HepG2 (cell line): ENCODE data around the gene ABCA2. TPM values are rescaled to one million over a fixed set of nuclear protein-coding genes. Genes with fewer than 3 reads are reported as not detected.
A peak's percentile ranks its signal among the peaks of the same experiment; 100 is the strongest.

Experiments used
- ATAC-seq: fragments of 200-7000 bp; cut with Tn5 transposase; 3 replicates; pipeline ENCODE4 v1.9.1; 2020; ENCODE audit warnings: mild to moderate bottlenecking, moderate library complexity
- BruUV-seq: library from RNA; stranded (reverse); fragments of 400-500 nt; replicated peaks from 2 replicates; lab custom pipeline; 2021; lab: Mats Ljungman, UMichigan
- CTCF ChIA-PET: fragments of 300-600 bp; formaldehyde crosslinking; extraction: SDS; loops from one replicate; lab custom pipeline; 2021; ENCODE audit warnings: low total read pairs, inconsistent platforms, low intra/inter-chr PET ratio; lab: Yijun Ruan, JAX
- POLR2A ChIA-PET: fragments of 350-600 bp; sonication (Branson Sonifier 250); formaldehyde crosslinking; loops from one replicate; lab custom pipeline; 2020; ENCODE audit warnings: antibody characterized with exemption, inconsistent platforms; lab: Yijun Ruan, JAX
- DNase-seq: peaks from one replicate; pipeline ENCODE4 v3.0.0-alpha.2; 2015; ENCODE audit warnings: low spot score
- FAIRE-seq: peaks from 3 replicates; lab custom pipeline; 2011; peaks lifted over from hg19 to GRCh38; lab: Jason Lieb, UNC
- H2AFZ ChIP-seq: one replicate; pipeline ENCODE4 v1.6.1; 2011; ENCODE audit warnings: low read length, inconsistent platforms
- H3K27ac ChIP-seq: fragments of 300-600 bp; 3 replicates; pipeline ENCODE4 v1.8.0; 2011; ENCODE audit warnings: mixed run types, mild to moderate bottlenecking, mixed read lengths, low read length, inconsistent platforms; ENCODE audit not compliant: insufficient read depth; ENCODE audit errors: extremely low read length
- H3K27me3 ChIP-seq, 2 experiments: fragments of 200-600 bp in 1 of 2; 2 replicates in 1 of 2; 3 replicates in 1 of 2; pipeline versions ENCODE4 v1.6.0 to v1.8.0; 2011; ENCODE audit warnings: low read length in 2 of 2, mild to moderate bottlenecking in 2 of 2, moderate library complexity in 2 of 2, inconsistent platforms in 1 of 2; ENCODE audit not compliant: insufficient read depth in 2 of 2, control insufficient read depth in 1 of 2
- H3K36me3 ChIP-seq, 2 experiments: fragments of 200-600 bp in 1 of 2; replicated peaks in 1 of 2; 2 replicates in 1 of 2; 3 replicates in 1 of 2; pipeline versions ENCODE4 v1.5.1 to v1.8.0; 2011; ENCODE audit warnings: low read length in 2 of 2, inconsistent platforms in 1 of 2; ENCODE audit not compliant: insufficient read depth in 2 of 2, control insufficient read depth in 1 of 2
- H3K4me1 ChIP-seq: 2 replicates; pipeline ENCODE4 v1.5.1; 2012; ENCODE audit warnings: low read length, inconsistent platforms; ENCODE audit not compliant: insufficient read depth
- H3K4me2 ChIP-seq: 2 replicates; pipeline ENCODE4 v1.6.0; 2011; ENCODE audit warnings: low read depth, low read length, inconsistent platforms
- H3K4me3 ChIP-seq, 3 experiments: fragments of 200-600 bp in 1 of 3; sonication (generic), shearing (Covaris generic) in 1 of 3; replicated peaks in 1 of 3; 2 replicates each; pipeline ENCODE4 v1.5.1; 2011 to 2016; ENCODE audit warnings: low read length in 3 of 3, inconsistent platforms in 2 of 3, low read depth in 2 of 3, mild to moderate bottlenecking in 2 of 3, control low read depth in 1 of 3, mixed read lengths in 1 of 3; ENCODE audit not compliant: insufficient read depth in 1 of 3
- H3K79me2 ChIP-seq: one replicate; pipeline ENCODE4 v1.6.1; 2011; ENCODE audit warnings: low read length, inconsistent platforms; ENCODE audit not compliant: insufficient read depth
- H3K9ac ChIP-seq: 2 replicates; pipeline ENCODE4 v1.6.0; 2011; ENCODE audit warnings: mild to moderate bottlenecking, low read depth, low read length, inconsistent platforms; ENCODE audit not compliant: insufficient read depth
- H3K9me3 ChIP-seq: 2 replicates; pipeline ENCODE4 v1.5.1; 2012; ENCODE audit warnings: mild to moderate bottlenecking, low read length
- H4K20me1 ChIP-seq: 2 replicates; pipeline ENCODE4 v1.6.0; 2011; ENCODE audit warnings: inconsistent platforms, mild to moderate bottlenecking, low read length, moderate library complexity; ENCODE audit not compliant: insufficient read depth
- AHR ChIP-seq: IDR thresholded peaks from 2 replicates; pipeline ENCODE4 v1.6.1; 2018; ENCODE audit warnings: missing genetic modification reagents, missing compliant biosample characterization
- BHLHE40 ChIP-seq: IDR thresholded peaks from 2 replicates; pipeline ENCODE4 v1.6.1; 2011; ENCODE audit warnings: low read length, improper control_type of control experiment
- EP300 ChIP-seq, 3 experiments: sonication (generic) in 1 of 3; formaldehyde crosslinking in 1 of 3; IDR thresholded peaks; 2 replicates each; pipeline versions ENCODE4 v1.5.1 to v1.6.1; 2011 to 2020; ENCODE audit warnings: low read depth in 2 of 3, low read length in 2 of 3, borderline replicate concordance in 1 of 3, improper control_type of control experiment in 1 of 3, mild to moderate bottlenecking in 1 of 3, missing genetic modification reagents in 1 of 3, moderate library complexity in 1 of 3
- KMT2B ChIP-seq: IDR thresholded peaks from 2 replicates; pipeline ENCODE4 v1.6.1; 2016; ENCODE audit warnings: missing genetic modification reagents, missing compliant biosample characterization
- MEF2D ChIP-seq: sonication (generic); formaldehyde crosslinking; IDR thresholded peaks from 2 replicates; pipeline ENCODE4 v1.5.1; 2020; ENCODE audit warnings: mild to moderate bottlenecking, missing genetic modification reagents
- NONO ChIP-seq, 2 experiments: fragments of 450-650 bp in 1 of 2; sonication (generic) in 1 of 2; formaldehyde crosslinking in 1 of 2; IDR thresholded peaks in 1 of 2; conservative IDR thresholded peaks in 1 of 2; 2 replicates each; pipeline versions ENCODE4 v1.6.1 to v1.8.0; 2017 to 2022; ENCODE audit warnings: mild to moderate bottlenecking in 1 of 2, missing genetic modification reagents in 1 of 2, moderate library complexity in 1 of 2
- NR2F6 ChIP-seq, 2 experiments: IDR thresholded peaks; 2 replicates each; pipeline ENCODE4 v1.6.1; 2016; ENCODE audit warnings: antibody characterized with exemption in 1 of 2, mild to moderate bottlenecking in 1 of 2
- RCOR2 ChIP-seq: IDR thresholded peaks from 2 replicates; pipeline ENCODE4 v1.6.1; 2016; ENCODE audit warnings: missing biosample characterization, missing genetic modification reagents
- STAT5B ChIP-seq: sonication (generic); formaldehyde crosslinking; IDR thresholded peaks from 2 replicates; pipeline ENCODE4 v1.4.0; 2020; ENCODE audit warnings: missing genetic modification reagents
- TCF7L2 ChIP-seq: IDR thresholded peaks from 2 replicates; pipeline ENCODE4 v1.6.1; 2011; ENCODE audit warnings: mild to moderate bottlenecking, low read depth, low read length, moderate library complexity
- ZBTB2 ChIP-seq: sonication (generic); formaldehyde crosslinking; IDR thresholded peaks from 2 replicates; pipeline ENCODE4 v1.8.0; 2022; ENCODE audit warnings: low read depth, missing genetic modification reagents
- ZKSCAN5 ChIP-seq: sonication (generic); formaldehyde crosslinking; IDR thresholded peaks from 2 replicates; pipeline ENCODE4 v1.5.1; 2020; ENCODE audit warnings: mild to moderate bottlenecking, missing genetic modification reagents
- ZNF296 ChIP-seq: sonication (generic); formaldehyde crosslinking; conservative IDR thresholded peaks from 2 replicates; pipeline ENCODE4 v1.5.0; 2020; ENCODE audit warnings: mild to moderate bottlenecking, missing genetic modification reagents
- ZNF317 ChIP-seq: sonication (generic); formaldehyde crosslinking; IDR thresholded peaks from 2 replicates; pipeline ENCODE4 v1.5.0; 2020; ENCODE audit warnings: mild to moderate bottlenecking, missing genetic modification reagents
- ZNF34 ChIP-seq: sonication (generic); formaldehyde crosslinking; IDR thresholded peaks from 2 replicates; pipeline ENCODE4 v1.4.0; 2020; ENCODE audit warnings: mild to moderate bottlenecking, missing genetic modification reagents, borderline replicate concordance
- ZNF75D ChIP-seq: sonication (generic); formaldehyde crosslinking; IDR thresholded peaks from 2 replicates; pipeline ENCODE4 v1.8.1; 2023; ENCODE audit warnings: missing genetic modification reagents, mild to moderate bottlenecking, borderline replicate concordance
- WGBS: methylation state at CpG from one replicate; pipeline ENCODE4 v1.1.6; 2017; ENCODE audit warnings: low lambda C conversion rate; 5-methylcytosine and 5-hydroxymethylcytosine counted together
- in situ Hi-C: cut with HindIII; loops from 2 replicates; pipeline ENCODE4 v1.10.0; 2017; ENCODE audit warnings: low pct_unique_long_range_greater_than_20kb; ENCODE audit not compliant: extremely low pct_ligation_motif_present
- intact Hi-C: fragments of 100-400 bp; cut with micrococcal nuclease; formaldehyde crosslinking; loops from one replicate; pipeline ENCODE4 v1.10.0; 2022; ENCODE audit not compliant: unreplicated experiment
- polyA plus RNA-seq, 8 experiments: library from polyadenylated mRNA; depleted of rRNA in 3 of 8; stranded (reverse) in 7 of 8; unstranded in 1 of 8; fragments of >200 nt; fragmentation: Illumina TruSeq in 4 of 8; extraction: Trizol in 4 of 8; gene quantifications; 2 replicates each; pipeline versions ENCODE4 v1.2.1 to v1.2.3, GENCODE V29; 2011 to 2016; ENCODE audit warnings: low read depth in 4 of 8, missing spikeins in 1 of 8, mixed read lengths in 1 of 8; ENCODE audit not compliant: insufficient read depth in 1 of 8
- total RNA-seq, 5 experiments: library from RNA; depleted of rRNA; stranded (reverse); fragments of >200 nt; fragmentation: Illumina TruSeq; extraction: Trizol; gene quantifications; 2 replicates each; pipeline ENCODE4 v1.2.3, GENCODE V29; 2016; ENCODE audit warnings: low read depth in 1 of 5
- TF ChIP-seq, protein P1 (sequence below): IDR thresholded peaks from 2 replicates; pipeline ENCODE4 v1.6.1; 2016; ENCODE audit warnings: low read depth, borderline replicate concordance
- TF ChIP-seq, protein P2 (sequence below): sonication (generic); formaldehyde crosslinking; IDR thresholded peaks from 2 replicates; pipeline ENCODE4 v1.8.1; 2022; ENCODE audit warnings: low read depth, mild to moderate bottlenecking, missing genetic modification reagents

Gene ABCA2
- total and polyA plus RNA-seq, 2 of the 13 experiments (the other 11 are each of a cell fraction or from before 2014, with no cell fraction given): 2.9 to 19.2 TPM

- H3K4me3 ChIP-seq: peak within 1 kb of the TSS; percentile 64 to 84 (median 70)
- intact Hi-C loops: no loop called here
- peak within 1 kb of the TSS; percentile 82 for H3K9ac ChIP-seq
- H3K36me3 ChIP-seq: no peaks in the 10 kb centered on the region
- no peaks in the 10 kb centered on the region for H3K9me3 ChIP-seq
- ATAC-seq: peak; percentile 35
- no peak for FAIRE-seq
- DNase-seq: peak; percentile 35
- H3K4me2 ChIP-seq: peak within 1 kb of the TSS; percentile 84
- in situ Hi-C loops: no loop called here
- H2AFZ ChIP-seq: no peak within 1 kb of the TSS
- 1% methylated on average over 9 of the region's 90 CpGs for WGBS
- H3K27ac ChIP-seq: peak within 1 kb of the TSS; percentile 96
- BruUV-seq: TSS peak; percentile 75
- no peaks in the 10 kb centered on the region; the same call in 1 of the 2 replicates for H4K20me1 ChIP-seq
- H3K4me1 ChIP-seq: peaks cover 56% of the 10 kb centered on the region
- H3K27me3 ChIP-seq: no peaks in the 10 kb centered on the region; a peak in 2 of 5 replicates
- ChIA-PET CTCF (interaction anchor here (0.6 to 1.5 kb wide), 2 partner anchors 10 to 25 kb away, joined by 3 to 4 read pairs; no protein-coding TSS in a partner anchor), POLR2A (interaction anchor here (0.7 to 4.4 kb wide), 12 partner anchors 10 to 255 kb away, joined by 3 to 55 read pairs (median 6); partner anchors contain the start of genes MAN1B1, SAPCD2, TUBB4B and UAP1L1)
- peaks cover 9% of the 10 kb centered on the region for H3K79me2 ChIP-seq
- TF ChIP-seq KMT2B (no peak), MEF2D (CRISPR knock-in tag) (no peak), BHLHE40 (no peak), TCF7L2 (no peak), ZNF34 (CRISPR knock-in tag) (no peak), EP300 (IDR thresholded peaks at IDR 0.05; ENCODE audit: low read depth in 2 of 2, low read length in 2 of 2) (no peak), EP300 (CRISPR knock-in tag; IDR thresholded peaks at IDR 0.05; ENCODE audit: borderline replicate concordance) (no peak), STAT5B (CRISPR knock-in tag) (no peak), NR2F6 (IDR thresholded peaks at IDR 0.05) (no peak), NR2F6 (CRISPR knock-in tag; IDR thresholded peaks at IDR 0.05) (0 out of 2 replicates have a peak, but pooled peaks have one; percentile 8), ZBTB2 (CRISPR knock-in tag) (no peak), RCOR2 (CRISPR knock-in tag) (no peak), NONO (IDR thresholded peaks at IDR 0.05) (no peak), NONO (CRISPR knock-in tag; conservative IDR thresholded peaks at IDR 0.05) (no peak; the same call in 1 of the 2 replicates), ZNF317 (CRISPR knock-in tag) (no peak; the same call in 1 of the 2 replicates), AHR (CRISPR knock-in tag) (peak; percentile 12; the same call in 1 of the 2 replicates), ZNF296 (CRISPR knock-in tag) (0 out of 2 replicates have a peak, but pooled peaks have one; percentile 11), ZNF75D (CRISPR knock-in tag) (no peak), ZKSCAN5 (no peak)
- TF ChIP-seq, protein P1, sequence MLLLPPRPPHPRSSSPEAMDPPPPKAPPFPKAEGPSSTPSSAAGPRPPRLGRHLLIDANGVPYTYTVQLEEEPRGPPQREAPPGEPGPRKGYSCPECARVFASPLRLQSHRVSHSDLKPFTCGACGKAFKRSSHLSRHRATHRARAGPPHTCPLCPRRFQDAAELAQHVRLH: 0 out of 2 replicates have a peak, but pooled peaks have one; percentile 17
- TF ChIP-seq, protein P2, sequence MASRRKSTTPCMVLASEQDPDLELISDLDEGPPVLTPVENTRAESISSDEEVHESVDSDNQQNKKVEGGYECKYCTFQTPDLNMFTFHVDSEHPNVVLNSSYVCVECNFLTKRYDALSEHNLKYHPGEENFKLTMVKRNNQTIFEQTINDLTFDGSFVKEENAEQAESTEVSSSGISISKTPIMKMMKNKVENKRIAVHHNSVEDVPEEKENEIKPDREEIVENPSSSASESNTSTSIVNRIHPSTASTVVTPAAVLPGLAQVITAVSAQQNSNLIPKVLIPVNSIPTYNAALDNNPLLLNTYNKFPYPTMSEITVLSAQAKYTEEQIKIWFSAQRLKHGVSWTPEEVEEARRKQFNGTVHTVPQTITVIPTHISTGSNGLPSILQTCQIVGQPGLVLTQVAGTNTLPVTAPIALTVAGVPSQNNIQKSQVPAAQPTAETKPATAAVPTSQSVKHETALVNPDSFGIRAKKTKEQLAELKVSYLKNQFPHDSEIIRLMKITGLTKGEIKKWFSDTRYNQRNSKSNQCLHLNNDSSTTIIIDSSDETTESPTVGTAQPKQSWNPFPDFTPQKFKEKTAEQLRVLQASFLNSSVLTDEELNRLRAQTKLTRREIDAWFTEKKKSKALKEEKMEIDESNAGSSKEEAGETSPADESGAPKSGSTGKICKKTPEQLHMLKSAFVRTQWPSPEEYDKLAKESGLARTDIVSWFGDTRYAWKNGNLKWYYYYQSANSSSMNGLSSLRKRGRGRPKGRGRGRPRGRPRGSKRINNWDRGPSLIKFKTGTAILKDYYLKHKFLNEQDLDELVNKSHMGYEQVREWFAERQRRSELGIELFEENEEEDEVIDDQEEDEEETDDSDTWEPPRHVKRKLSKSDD: no peak; the same call in 1 of the 2 replicates
Observed at GRCh38 chr9:137053944-137054931, 26.2 kb upstream of the ABCA2 start, which contains the start of gene ENTPD2. Gene ENTPD2 (minus strand): TSS chr9:137054061. CDS start chr9:137053997, 64 bp downstream.
